ENCODE results near the gene SCN1B.
"Not testable (repeated sequence)": the region's sequence is repeated elsewhere in the genome, so short reads cannot be mapped to it uniquely, and the experiment has no call there.

SCN1B gene

DNA sequence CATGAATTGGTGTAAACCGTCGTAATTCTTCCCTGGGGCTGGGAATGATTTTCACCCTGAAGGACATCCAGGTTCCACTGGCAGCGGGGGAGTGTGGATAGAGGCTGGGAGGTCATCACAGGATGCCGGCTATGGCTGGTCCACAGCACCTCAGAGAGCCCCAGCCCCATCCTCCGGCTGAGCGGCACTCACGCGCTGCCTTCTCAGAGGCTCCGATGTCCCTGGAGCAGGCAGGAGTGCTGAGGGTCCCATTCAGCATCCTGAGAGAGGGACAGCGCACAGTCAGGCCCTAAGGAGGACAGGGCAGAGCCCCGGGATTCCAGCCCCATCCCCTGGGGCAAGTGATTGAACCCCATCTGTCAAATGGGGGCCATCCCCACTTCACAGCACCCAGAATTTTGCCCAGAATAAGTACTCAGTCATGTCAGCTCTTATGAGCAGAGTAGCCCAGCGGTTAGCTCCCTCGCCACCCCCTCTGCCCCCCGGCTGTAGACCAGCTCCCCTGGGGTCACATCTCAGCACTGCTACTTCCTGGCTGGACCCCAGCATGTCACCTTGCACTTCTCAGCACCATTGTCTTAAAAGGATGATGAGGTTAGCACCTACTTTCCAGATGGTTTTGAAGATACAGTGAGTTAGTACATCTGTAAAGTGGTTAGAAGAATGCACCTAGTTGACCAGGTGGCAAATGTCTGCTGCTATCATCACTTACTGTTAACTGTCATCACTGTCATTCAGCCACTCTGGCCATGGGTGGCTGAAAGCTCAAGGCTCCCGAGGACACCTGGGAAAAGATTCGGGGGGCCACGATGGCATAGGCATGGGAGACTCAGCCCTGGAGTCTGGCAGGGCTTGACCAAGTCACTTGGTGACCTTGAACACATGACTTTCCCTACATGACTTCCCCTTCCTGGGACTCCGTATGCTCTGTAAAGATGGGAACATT, 18.3 kb upstream of the SCN1B start:
- H3K4me2 ChIP-seq (ENCODE audit: low read depth, low read length, poor library complexity, severe bottlenecking): no peak overlapping the region
- peaks cover 16% of the 10 kb centered on the region for H4K20me1 ChIP-seq (ENCODE audit: insufficient read depth, low read length, poor library complexity, severe bottlenecking)
- no peaks in the 10 kb centered on the region for H3K9me2 ChIP-seq (replicated peaks; ENCODE audit: low read depth, low read length)
- TF ChIP-seq CTCF (conservative IDR thresholded peaks at IDR 0.05; ENCODE audit: low read length) (no peak), EZH2phosphoT487 (IDR thresholded peaks at IDR 0.05; ENCODE audit: borderline replicate concordance) (no peak)
- H3K4me3 ChIP-seq (ENCODE audit: low read length, poor library complexity, severe bottlenecking): no peak overlapping the region
- H3K36me3 ChIP-seq (ENCODE audit: insufficient read depth, low read length): peaks cover 53% of the 10 kb centered on the region; the same call in 1 of the 2 replicates
- H3K79me2 ChIP-seq (ENCODE audit: insufficient read depth, low read length): peaks cover under 1% of the 10 kb centered on the region; the same call in 1 of the 2 replicates
- peaks cover 16% of the 10 kb centered on the region for H3K4me1 ChIP-seq (ENCODE audit: insufficient read depth, low read length, poor library complexity, severe bottlenecking)
- H3F3A ChIP-seq (ENCODE audit: low read depth): no peaks in the 10 kb centered on the region
- H3K27me3 ChIP-seq (ENCODE audit: insufficient read depth, low read length, poor library complexity, severe bottlenecking): no peaks in the 10 kb centered on the region
- H2AFZ ChIP-seq (ENCODE audit: low read length): no peak overlapping the region
- H3K9me3 ChIP-seq (ENCODE audit: insufficient read depth, low read depth, low read length): no peaks in the 10 kb centered on the region
- no peak overlapping the region for H3K9ac ChIP-seq (ENCODE audit: low read depth, low read length, poor library complexity, severe bottlenecking)

DNA sequence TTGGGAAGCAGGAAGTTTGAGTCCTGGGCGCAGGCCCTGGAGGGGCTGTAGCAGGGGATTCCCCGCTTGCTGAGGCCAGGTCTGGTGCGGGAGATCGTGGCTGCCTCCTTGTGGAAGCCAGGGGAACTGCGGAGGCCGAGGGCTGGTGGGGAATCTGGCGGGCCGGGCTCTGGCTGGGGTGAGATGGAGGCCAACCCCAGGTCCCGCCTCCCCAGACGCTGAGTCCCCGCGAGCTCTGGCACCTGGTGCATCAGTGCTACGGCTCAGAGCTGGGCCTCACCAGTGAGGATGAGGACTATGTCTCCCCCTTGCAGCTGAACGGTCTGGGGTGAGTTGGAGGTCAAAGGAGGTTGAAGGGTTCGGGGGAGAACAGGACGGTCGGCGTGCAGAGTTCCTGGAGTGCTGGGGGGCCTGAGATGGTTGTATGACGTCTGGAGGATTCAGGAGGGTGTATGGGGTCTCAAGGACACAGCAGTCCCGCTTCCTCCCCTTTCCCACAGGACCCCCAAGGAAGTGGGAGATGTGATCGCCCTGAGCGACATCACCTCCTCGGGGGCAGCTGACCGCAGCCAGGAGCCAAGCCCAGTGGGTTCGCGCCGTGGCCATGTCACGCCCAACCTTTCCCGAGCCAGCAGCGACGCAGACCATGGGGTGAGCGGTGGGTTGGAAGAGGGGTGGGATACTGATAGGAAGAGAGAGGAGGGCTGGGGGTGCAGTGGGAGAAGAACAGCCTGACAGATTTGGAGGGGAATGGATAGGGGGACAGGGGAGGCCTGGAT, 17.0 kb upstream of the SCN1B start:
- Histone ChIP-seq H3K4me2 (ENCODE audit: low read depth, low read length, poor library complexity, severe bottlenecking) (no peak overlapping the region), H3K9ac (ENCODE audit: low read depth, low read length, poor library complexity, severe bottlenecking) (no peak overlapping the region), H3K27me3 (ENCODE audit: insufficient read depth, low read length, poor library complexity, severe bottlenecking) (no peaks in the 10 kb centered on the region), H3K9me2 (replicated peaks; ENCODE audit: low read depth, low read length) (no peaks in the 10 kb centered on the region), H3F3A (ENCODE audit: low read depth) (no peaks in the 10 kb centered on the region), H3K4me3 (ENCODE audit: low read length, poor library complexity, severe bottlenecking) (no peak overlapping the region), H2AFZ (ENCODE audit: low read length) (no peak overlapping the region), H3K36me3 (ENCODE audit: insufficient read depth, low read length) (peaks cover 62% of the 10 kb centered on the region; the same call in 1 of the 2 replicates), H3K9me3 (ENCODE audit: insufficient read depth, low read depth, low read length) (no peaks in the 10 kb centered on the region), H3K4me1 (ENCODE audit: insufficient read depth, low read length, poor library complexity, severe bottlenecking) (peaks cover 16% of the 10 kb centered on the region), H4K20me1 (ENCODE audit: insufficient read depth, low read length, poor library complexity, severe bottlenecking) (peaks cover 12% of the 10 kb centered on the region), H3K79me2 (ENCODE audit: insufficient read depth, low read length) (no peaks in the 10 kb centered on the region)
- no peak for TF ChIP-seq EZH2phosphoT487 (IDR thresholded peaks at IDR 0.05; ENCODE audit: borderline replicate concordance)
- peak; percentile 88 for TF ChIP-seq CTCF (conservative IDR thresholded peaks at IDR 0.05; ENCODE audit: low read length)

GRCh38 chr19:35013820-35014754, 16.2 kb upstream of the SCN1B start:
- H3K79me2 ChIP-seq (ENCODE audit: insufficient read depth, low read length): no peaks in the 10 kb centered on the region
- H3K27me3 ChIP-seq (ENCODE audit: insufficient read depth, low read length, poor library complexity, severe bottlenecking): no peaks in the 10 kb centered on the region
- no peaks in the 10 kb centered on the region for H3K9me3 ChIP-seq (ENCODE audit: insufficient read depth, low read depth, low read length)
- peaks cover 16% of the 10 kb centered on the region for H3K4me1 ChIP-seq (ENCODE audit: insufficient read depth, low read length, poor library complexity, severe bottlenecking)
- H3K4me2 ChIP-seq (ENCODE audit: low read depth, low read length, poor library complexity, severe bottlenecking): no peak overlapping the region
- H3K4me3 ChIP-seq (ENCODE audit: low read length, poor library complexity, severe bottlenecking): no peak overlapping the region
- peaks cover 69% of the 10 kb centered on the region; the same call in 1 of the 2 replicates for H3K36me3 ChIP-seq (ENCODE audit: insufficient read depth, low read length)
- no peak overlapping the region for H3K9ac ChIP-seq (ENCODE audit: low read depth, low read length, poor library complexity, severe bottlenecking)
- TF ChIP-seq EZH2phosphoT487 (IDR thresholded peaks at IDR 0.05; ENCODE audit: borderline replicate concordance) (no peak), CTCF (conservative IDR thresholded peaks at IDR 0.05; ENCODE audit: low read length) (no peak)
- H4K20me1 ChIP-seq (ENCODE audit: insufficient read depth, low read length, poor library complexity, severe bottlenecking): peaks cover 12% of the 10 kb centered on the region
- H3K9me2 ChIP-seq (replicated peaks; ENCODE audit: low read depth, low read length): no peaks in the 10 kb centered on the region
- H3F3A ChIP-seq (ENCODE audit: low read depth): no peaks in the 10 kb centered on the region
- H2AFZ ChIP-seq (ENCODE audit: low read length): no peak overlapping the region

- H3K27me3 ChIP-seq (ENCODE audit: insufficient read depth, low read length, poor library complexity, severe bottlenecking); H3F3A ChIP-seq (ENCODE audit: low read depth); H3K9me2 ChIP-seq (replicated peaks; ENCODE audit: low read depth, low read length); H3K79me2 ChIP-seq (ENCODE audit: insufficient read depth, low read length); H3K9me3 ChIP-seq (ENCODE audit: insufficient read depth, low read depth, low read length); H3K4me2 ChIP-seq (ENCODE audit: low read depth, low read length, poor library complexity, severe bottlenecking); H2AFZ ChIP-seq (ENCODE audit: low read length); H3K4me3 ChIP-seq (ENCODE audit: low read length, poor library complexity, severe bottlenecking); H3K9ac ChIP-seq (ENCODE audit: low read depth, low read length, poor library complexity, severe bottlenecking): not testable (repeated sequence)
- H3K36me3 ChIP-seq (ENCODE audit: insufficient read depth, low read length): peaks cover 69% of the 10 kb centered on the region; the same call in 1 of the 2 replicates
- peaks cover 16% of the 10 kb centered on the region for H3K4me1 ChIP-seq (ENCODE audit: insufficient read depth, low read length, poor library complexity, severe bottlenecking)
- peaks cover 12% of the 10 kb centered on the region for H4K20me1 ChIP-seq (ENCODE audit: insufficient read depth, low read length, poor library complexity, severe bottlenecking)
These were observed 15.5 kb upstream of the SCN1B start for GRCh38 chr19:35014774-35015173.
